NK-92 treated with Interleukin-12 subunit alpha and Interleukin-12 subunit beta, amount 100 ng/mL, for 24 hours (cell line): Measurements from ENCODE around the gene POLRMT.
"Not testable (repeated sequence)": the region's sequence is repeated elsewhere in the genome, so short reads cannot be mapped to it uniquely, and the experiment has no call there.

Experiments used
- DNase-seq: peaks from one replicate; lab custom pipeline; 2025; lab: John Stamatoyannopoulos, UW

Gene POLRMT

DNA sequence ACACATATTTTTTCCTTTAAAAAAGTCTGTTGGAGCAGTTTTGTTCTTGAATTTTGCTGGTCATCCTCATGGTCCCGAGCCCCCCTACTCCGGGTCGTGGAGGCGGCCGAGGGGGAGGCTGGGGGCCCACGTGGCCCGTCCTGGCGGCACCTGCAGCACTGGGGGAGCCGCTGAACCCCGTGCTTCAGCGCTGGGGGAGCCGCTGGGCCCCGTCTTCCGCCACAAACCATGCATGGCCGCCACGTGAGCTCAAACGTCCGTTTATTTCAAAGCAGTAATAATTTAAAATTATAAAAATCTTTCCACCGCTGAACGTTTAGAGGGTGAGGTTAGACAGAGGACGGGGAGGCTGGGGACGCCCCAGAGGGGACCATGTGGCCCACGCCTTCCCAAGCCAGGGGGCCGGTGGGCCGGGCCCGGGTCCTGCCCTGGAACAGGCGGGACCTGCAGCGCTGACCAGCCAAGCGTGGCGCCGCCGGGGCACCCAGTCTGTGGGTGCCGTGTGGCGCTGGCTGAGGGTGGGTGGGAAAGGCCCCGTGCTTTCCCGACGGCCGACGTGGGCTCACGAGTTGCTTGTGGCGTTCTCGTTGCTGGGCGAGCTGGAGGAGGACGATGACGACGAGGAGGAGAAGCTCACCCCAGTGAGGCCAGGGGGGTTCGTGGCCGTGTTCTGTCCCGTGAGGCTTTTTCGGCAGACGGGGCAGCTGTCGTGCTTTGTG lies 14.4 kb upstream of the POLRMT start:
- no peak for DNase-seq

DNA sequence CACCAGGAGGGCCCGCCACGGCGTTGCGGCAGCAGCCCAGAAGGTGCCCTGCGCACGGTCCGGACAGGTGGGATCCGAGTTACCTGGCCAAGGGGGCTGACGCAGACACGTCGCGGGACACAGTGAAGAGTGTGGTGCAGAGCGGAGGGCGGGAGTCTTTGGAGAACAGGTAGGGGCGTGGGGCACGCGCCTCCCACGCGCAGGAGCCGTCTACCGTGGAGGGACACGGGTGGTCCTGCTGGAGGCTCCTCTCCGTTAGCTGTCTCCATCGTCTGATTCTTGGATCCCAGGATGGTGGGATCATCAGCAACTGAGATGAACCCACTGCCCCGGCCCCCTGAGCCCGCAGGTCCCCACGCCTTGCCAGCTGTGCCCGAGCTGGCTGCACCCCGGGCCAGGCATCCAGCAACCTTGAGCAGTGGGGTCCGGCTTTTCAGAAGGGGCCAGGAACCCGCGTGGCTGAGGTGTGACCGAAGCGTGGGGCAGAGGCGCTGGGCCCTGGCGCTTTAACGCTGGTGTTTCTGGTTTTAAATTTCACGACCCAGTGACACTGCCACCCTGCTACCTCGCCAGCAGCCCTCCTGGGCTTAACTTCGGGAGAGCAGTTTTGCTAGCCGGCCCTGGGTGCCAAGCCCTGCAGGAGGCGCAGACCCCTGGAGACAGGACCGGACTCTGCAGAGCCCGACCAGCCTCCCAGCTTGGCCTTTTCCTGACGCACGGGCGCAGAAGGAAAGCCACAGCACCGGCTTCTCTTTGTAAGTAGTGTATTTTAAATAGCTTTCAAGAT lies 13.6 kb upstream of the POLRMT start:
- DNase-seq = no peak

DNA sequence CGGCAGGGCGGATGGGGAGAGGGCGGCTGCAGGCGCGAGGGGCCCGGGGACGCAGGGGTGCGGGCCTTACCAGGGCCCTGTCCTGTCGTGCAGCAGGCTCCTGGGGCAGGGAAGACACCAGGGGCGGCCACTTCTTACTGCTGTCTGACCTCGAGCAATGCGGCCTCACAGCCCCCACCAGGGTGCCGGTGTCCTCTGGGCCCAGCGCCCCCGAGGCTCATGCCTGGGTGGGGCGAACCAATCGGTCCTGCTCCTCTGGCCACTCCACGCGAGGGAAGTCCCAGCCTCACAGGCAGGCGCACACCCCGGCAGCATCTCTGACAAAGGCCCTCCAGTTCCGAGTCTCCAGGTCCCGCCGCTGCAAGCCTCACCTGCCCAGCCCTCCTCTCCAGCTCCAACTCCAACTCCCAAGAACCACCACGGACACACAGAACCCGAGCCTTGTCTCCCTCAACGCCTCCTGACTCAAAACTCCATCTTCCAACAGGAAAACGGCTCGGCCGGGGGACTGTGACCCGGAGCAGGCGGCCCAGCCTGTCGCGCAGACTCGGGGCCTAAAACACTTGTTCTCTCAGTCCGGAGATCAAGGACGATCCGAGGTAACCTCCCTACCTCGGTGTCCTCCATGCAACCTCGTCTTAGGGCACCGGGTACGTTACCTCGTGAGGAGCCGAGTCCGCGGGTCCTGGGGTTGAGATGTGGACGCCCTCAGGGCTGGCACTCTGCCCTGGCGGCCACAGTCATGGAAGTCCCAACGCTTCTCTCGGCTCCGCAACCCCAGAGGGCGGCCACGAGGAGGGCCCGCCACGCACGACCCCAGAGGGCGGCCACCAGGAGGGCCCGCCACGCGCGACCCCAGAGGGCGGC lies 12.8 kb upstream of the POLRMT start:
- DNase-seq = no peak

DNA sequence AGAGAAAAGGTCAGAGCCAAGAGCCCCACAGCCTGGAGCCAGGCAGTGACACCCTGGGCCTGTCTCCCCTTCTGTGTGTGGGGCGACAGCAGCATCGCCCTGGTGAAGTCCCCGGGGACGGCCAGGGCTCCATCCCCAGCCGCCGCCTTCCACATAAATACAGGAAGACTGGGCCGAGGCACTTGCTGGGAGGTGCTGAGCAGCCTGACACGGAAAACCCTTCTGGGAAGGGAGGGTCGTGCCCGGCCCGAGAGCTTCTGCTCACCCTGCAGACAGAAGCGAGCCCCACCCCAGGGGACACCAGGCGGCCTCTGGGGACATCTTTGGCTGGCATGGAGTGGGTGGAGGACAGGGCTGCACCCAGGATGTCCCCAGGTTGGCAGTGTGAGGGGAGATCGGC lies 11.5 kb upstream of the POLRMT start:
- DNase-seq = no peak

DNA sequence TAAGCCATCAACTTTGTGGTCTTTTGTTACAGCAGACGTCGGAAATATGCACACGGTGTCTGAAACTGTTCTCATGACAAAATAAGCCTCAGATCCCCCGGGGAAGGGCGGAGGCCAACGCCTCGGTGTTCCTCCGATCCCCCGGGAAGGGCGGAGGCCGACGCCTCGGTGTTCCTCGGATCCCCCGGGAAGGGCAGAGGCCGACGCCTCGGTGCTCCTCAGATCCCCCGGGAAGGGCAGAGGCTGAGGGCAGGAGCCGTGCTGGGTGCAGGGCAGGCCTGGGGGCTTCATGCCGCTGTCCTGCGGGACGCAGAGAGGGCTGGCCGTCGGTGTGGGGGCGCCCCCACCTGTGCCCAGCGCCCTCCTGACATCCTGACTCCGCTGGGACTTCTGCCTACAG lies 11.0 kb upstream of the POLRMT start:
- DNase-seq = no peak

DNA sequence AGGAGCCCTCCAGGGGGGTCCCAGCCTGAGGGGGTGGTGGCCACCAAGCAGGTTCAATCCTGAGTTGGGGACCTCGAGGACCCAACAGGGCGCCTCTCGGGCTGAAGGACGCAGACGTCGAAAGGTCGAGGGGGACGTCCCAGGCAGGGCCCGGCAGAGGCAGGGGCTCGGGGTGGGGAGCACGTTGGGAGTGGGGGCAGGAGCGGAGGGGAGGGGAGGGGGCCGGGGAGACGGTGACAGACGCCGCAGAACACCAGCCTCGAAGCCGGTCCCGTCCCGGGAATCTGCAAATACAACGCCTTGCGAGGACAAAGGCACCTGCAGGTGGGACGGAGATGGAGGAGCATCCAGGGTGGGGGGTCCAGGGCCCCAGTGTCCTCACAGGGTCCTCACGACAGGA lies 10.4 kb upstream of the POLRMT start:
- no peak for DNase-seq

DNA sequence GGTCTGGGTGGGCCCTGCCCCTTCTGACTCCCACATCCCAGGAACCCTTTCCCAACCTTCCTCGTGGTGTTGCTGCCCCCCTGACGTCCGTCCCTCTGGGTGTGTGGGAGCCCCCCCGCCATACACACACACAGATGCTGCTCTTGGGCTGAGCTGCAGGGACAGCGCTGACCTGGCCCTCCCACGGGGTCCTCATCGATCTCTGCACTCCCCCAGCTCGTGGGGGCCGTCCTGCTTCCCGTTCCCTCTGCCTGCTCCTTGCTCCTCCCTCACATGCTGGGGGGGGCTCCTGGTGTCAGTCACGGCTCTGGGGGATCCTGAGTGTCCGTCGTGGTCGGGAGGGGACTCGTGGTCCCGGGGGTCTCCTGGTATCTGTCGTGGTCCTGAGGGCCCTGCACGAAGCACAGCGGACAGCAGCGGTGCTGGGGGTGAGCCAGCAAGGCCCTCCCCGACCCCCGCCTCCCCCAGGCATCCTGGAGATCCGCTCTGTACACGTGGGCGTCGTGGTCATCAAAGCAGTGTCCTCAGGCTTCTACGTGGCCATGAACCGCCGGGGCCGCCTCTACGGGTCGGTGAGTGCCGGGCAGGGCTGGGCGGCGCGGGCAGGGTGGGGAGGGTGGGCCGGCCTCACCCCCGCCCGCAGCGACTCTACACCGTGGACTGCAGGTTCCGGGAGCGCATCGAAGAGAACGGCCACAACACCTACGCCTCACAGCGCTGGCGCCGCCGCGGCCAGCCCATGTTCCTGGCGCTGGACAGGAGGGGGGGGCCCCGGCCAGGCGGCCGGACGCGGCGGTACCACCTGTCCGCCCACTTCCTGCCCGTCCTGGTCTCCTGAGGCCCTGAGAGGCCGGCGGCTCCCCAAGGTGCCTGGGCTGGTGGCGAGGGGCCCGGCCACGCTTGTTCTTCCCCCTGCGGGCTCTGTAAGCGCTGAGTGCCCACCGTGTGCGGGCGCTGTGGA lies 9.7 kb upstream of the POLRMT start:
- DNase-seq = no peak

DNA sequence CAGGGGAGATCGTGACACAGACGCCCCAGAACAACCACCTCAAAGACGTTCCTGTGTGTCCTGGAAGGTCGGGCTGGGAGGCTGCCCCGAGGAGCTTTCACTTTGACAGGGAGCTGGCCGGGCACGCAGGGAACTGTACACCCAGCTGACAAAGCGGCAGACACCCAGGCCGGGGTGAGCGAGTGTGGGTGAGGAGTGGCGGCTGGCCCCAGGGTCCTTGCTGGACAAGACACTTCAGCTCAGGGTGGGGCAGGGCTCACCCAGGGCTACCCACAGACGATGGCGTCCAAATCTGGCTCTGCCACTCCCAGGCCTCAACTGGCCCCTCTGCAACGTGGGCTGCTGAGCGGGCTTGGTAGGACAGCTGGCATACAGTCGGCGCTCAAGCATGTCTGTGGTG lies 8.4 kb upstream of the POLRMT start:
- DNase-seq = no peak

DNA sequence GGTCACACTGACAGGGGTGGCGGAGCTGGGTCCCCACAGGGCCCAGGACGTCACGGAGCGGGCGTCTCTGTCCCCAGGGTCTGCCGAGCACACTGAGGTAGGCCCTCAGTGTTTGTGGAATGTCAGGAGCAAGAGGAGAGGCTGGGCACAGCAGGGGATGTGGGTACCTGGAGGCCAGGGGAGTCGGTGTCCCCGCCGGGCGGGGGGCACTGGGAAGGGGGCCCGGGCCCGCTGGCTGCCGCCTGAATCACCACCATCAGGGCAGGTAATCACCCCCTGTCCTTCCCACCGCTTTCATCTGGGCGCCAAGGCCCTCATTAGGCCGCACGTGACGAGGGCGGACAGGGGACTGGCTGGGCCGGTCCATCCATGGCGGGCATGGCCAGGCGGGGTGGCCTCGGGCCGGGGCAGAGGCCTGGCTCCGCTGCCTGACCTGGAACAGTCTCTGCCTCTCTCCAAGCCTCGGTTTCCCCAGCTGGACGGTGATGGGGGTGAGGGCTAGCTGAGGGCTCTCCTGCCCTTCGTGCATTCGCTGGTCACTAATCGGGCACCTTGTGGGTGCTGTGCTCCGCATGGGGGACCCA lies 7.4 kb upstream of the POLRMT start:
- DNase-seq = no peak

DNA sequence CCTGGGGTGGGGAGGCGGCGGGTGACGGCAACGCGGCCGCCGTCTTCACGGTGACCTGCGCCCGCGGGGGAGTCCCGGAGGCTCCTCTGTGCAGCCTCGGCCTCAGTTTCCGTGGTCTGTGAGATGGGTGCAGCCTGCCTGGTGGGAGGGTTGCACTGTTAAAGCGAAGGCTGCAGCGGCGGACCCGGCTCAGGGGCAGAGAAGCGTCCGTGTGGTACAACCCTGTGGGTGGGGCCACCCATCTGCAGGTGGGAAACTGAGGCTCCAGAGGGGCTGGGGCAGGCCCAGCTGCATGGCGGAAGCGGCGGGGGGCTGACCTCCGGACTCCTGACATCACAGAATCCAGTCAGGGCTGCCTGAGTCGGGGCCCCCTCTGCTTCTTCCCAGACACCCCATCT lies 6.8 kb upstream of the POLRMT start:
- no peak for DNase-seq

DNA sequence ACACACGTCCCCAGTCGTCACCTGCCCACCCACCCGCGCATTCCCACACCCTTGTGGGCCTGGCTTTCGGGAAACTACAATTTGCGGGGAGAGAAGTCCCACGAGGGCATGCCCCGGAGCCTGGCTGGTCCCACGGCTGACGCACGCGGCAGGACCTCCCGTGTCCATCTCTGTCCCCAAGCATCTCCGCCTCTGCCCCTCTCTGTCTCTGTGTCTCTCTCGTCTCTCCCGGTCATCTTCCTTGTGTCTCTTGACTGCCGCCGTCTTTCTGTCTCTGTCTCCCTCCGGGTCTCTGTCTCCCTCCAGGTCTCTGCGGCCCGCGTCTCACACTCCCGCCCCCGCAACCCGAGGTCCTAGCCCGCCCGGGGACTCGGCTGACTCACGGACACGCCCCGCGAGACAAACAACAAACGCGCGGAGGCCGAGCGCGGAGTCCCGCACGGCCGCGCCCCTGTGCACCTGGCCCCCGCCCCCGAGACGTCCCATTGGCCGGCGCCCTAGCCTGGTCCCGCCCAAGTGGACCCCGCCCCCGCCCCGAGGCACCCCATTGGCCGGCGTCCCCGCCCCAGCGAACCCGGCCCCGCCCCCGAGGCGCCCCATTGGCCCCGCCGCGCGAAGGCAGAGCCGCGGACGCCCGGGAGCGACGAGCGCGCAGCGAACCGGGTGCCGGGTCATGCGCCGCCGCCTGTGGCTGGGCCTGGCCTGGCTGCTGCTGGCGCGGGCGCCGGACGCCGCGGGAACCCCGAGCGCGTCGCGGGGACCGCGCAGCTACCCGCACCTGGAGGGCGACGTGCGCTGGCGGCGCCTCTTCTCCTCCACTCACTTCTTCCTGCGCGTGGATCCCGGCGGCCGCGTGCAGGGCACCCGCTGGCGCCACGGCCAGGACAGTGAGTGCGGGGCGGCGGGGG lies 6.2 kb upstream of the POLRMT start, which contains the start of gene FGF22:
TSS of gene FGF22 (plus strand) at position 627 of the 908 bp plus-strand sequence. CDS start at position 674, 47 bp downstream.
- DNase-seq = no peak

DNA sequence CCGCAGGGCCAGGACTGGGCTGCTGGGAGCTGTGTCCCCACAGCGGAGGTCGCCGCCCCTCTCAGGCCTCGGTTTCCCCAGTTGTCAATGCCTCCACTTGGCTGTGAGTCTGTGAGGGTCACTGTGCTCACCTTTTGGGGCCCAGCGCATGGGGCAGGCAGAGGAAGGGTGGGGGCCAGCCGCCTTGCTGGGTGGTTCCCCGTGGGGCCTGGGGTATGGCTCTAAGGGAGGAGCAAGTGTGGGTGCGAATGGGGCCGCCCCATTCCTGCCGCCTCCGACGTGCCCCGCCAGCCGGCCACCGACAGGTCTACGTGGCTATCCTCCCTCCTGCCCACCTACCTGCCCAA lies 5.5 kb upstream of the POLRMT start:
- no peak for DNase-seq

DNA sequence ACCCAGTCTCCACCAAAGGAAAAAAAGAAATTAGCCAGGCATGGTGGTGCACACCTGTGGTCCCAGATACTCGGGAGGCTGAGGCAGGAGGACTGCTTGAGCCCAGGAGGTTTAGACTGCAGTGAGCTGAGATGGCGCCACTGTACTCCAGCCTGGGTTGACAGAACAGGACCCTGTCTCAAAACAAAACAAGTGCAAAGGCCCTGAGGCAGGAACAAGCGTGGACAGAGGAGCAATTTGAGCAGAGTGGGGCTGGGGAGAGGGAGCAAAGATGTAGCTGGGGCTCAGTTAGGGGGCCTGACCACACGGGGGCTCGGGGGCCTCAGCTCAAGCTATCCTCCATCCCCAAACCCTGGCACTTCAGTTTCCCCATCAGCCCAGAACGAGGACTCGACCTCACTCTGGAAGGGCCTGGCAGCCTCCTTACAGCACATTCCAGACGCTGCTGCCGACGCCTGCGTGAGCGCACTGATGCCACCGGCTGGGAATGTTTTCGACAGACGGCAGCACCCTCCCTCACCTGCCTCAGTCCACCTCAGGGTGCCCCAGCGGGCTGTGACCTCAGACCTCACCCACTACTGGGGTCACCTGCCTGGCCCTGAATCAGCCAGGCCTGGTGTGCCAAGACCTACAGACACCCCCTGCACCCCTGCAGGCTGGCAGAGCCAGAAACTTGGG lies 1.8 kb upstream of the POLRMT start:
- no peak for DNase-seq

DNA sequence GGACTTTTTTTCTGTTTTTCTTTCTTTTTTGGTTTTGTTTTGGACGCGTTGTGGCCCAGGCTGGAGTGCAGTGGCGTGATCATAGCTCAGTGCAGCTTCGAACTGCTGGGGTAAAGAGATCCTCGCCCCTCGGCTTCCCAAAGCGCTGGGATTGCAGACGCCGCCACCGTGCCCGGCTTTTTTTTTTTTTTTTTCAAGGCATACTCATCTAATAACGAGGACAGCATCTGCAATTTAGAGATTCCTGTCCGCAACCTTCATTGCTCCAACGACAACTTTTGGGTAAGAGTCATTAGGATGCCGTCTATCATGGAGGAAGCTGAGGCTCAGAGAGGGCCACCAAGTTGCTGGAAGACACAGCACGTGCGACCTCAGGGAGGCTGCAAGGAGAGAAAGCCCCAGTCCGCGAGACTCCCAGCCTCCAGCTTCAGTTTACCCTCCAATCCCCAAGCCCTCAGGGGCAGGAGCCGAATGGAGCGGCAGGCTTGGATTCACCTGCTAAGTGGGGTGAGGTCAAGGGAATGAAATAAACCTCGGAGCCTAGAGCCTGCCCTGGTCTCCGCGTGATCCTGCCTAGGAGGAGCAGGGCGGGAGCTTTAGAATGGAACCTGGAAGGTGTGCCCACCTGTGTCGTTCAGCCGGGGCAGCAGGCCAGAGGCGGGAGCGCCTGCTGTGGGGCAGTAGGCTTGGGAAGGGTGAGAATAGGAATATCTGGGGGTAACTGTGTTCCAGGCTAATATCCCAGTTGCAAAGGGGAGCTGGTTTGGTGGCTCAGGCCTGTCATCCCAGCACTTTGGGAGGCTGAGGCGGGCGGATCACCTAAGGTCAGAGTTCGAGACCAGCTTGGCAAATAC lies 676 bp upstream of the POLRMT start:
- no peak for DNase-seq

DNA sequence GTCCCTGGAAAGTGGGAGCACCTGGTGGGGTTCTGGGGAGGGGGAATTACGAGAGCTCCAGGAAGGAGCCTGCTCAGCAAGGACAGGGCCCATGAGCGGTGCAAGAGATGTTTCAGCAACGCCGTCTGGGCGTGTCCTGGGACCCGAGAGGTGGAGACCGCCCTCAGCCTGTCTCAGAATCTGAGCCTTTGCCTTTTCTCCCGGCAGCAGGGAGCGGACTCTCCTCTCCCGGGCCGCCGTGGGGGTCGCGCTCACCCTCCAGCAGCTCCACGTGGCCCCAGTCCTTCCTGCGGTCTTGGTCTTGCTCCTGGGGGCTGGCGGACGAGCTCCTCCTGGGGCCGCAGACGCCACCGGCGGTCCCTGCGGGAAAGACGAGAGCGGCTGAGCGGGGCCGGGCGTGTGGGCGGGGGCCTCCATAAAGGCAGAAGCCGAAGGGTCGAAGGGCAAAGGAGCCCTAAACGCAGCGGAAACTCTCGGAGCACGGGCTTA lies 714 bp downstream of the POLRMT start:
- no peak for DNase-seq

DNA sequence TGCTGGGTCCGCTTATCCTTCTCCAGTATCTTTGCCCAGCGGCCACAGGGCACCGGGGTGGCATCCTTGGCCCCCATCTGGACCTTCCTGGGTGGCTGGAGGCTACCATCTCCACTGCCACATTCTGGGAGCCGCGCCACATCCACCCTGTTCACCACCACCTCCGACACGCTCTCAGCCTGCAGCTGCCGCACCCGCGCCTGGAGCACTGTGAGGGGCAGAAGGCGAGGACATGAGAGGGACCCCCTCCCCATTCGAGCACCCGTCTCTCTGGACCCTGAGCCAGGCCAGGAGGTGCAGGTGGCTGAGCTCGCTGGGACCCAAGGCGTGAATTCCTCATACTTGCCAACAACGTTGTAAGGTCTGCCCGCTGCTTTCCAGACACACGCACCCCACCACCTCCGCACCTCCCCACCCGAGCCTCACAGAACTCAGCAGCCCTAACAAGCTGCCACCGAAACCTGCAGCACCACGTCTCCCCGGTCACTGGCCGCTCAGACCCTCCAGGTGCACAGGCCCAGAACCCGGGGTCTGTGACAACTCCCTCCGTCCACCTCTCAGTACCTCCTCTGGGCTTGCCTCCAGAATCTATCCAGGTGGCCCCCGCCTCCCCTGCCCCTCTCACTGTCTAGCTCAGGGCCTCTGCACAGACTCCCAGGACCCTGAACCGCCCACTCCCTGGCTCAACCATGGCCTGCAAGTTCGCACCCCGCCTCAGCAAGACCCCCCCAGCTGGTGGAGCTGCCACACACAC lies 3.2 kb downstream of the POLRMT start:
- DNase-seq = no peak

DNA sequence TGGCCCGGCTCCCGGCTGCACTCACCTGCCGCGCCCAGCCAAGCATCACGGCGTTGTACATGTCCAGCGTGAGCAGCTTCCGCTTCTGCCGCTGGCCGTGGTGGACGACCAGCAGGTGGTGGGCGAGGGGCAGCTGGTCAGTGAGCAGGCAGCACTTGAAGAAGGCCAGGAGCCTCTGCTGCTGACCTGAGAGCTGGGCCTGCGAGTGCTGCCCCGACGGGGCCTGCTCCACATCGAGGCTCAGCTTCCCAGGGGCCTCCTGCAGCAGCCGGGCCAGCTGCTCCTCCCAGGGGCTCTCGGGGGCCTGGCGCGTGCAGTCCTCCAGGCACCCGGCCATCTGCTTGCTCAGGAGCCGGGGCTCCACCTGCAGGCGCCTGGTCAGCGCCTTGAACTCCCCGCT lies 3.8 kb downstream of the POLRMT start:
- not testable (repeated sequence) for DNase-seq

DNA sequence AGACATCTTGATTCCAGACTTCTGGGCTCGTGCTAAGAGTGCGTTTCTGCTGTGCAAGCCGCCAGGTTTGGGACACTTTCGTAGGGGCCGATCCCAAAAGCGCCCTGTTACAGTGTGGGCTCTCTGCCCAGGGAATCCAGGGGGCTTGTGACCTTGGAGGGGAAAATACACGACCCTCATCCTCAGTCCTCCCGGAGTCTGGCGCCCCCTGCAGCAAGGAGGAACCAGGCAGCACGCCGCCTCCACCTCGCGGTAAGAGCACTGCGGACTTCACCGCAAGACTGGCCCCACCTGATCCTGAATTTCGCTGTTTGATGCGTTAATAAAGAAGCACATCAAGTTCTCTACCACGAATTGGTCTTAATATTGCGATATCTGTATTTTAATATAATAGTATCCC lies 5.2 kb downstream of the POLRMT start:
- DNase-seq = no peak
